Tibial artery (tissue), 4 donors: ENCODE data around the gene SPSB1.

Experiments used
- DNase-seq, 2 donors: peaks; one replicate each; pipeline ENCODE4 v3.0.0-alpha.2; 2019
- H3K27ac ChIP-seq, 2 donors: fragments of 200-600 bp; sonication (generic) in 1 of 2; 1 replicate in 1 of 2; 2 replicates in 1 of 2; pipeline ENCODE4 v1.5.1; 2018 to 2019; ENCODE audit warnings: mild to moderate bottlenecking in 1 of 2
- H3K27me3 ChIP-seq, 2 donors: fragments of 200-600 bp; sonication (generic) in 1 of 2; one replicate each; pipeline versions ENCODE4 v1.5.1 to v1.6.0; 2016 to 2019
- H3K36me3 ChIP-seq, 3 donors: fragments of 200-600 bp; sonication (generic) in 2 of 3; one replicate each; pipeline ENCODE4 v1.5.1; 2016 to 2019; ENCODE audit warnings: mild to moderate bottlenecking in 2 of 3
- H3K4me1 ChIP-seq, 4 donors: fragments of 200-600 bp; sonication (generic) in 2 of 4; 1 replicate in 3 of 4; 2 replicates in 1 of 4; pipeline ENCODE4 v1.5.1; 2016 to 2019
- H3K4me3 ChIP-seq, 2 donors: fragments of 200-600 bp; sonication (generic) in 1 of 2; 1 replicate in 1 of 2; 2 replicates in 1 of 2; pipeline ENCODE4 v1.5.1; 2018 to 2019; ENCODE audit warnings: mild to moderate bottlenecking in 2 of 2
- H3K9me3 ChIP-seq, 3 donors: fragments of 200-600 bp; sonication (generic) in 1 of 3; one replicate each; pipeline ENCODE4 v1.5.1; 2016 to 2019
- intact Hi-C: fragments of 100-400 bp; cut with DNase I; formaldehyde crosslinking; loops from one replicate; pipeline ENCODE4 v1.15.0; 2023; ENCODE audit warnings: low total_unique reads
- TF ChIP-seq, protein P1 (sequence below), 2 experiments: fragments of 200-600 bp in 1 of 2; fragments of 450-650 bp in 1 of 2; IDR thresholded peaks; one replicate each; pipeline ENCODE4 v1.5.1; 2017 to 2019; ENCODE audit warnings: antibody characterized with exemption in 2 of 2, mild to moderate bottlenecking in 1 of 2, moderate library complexity in 1 of 2

SPSB1 gene

DNA sequence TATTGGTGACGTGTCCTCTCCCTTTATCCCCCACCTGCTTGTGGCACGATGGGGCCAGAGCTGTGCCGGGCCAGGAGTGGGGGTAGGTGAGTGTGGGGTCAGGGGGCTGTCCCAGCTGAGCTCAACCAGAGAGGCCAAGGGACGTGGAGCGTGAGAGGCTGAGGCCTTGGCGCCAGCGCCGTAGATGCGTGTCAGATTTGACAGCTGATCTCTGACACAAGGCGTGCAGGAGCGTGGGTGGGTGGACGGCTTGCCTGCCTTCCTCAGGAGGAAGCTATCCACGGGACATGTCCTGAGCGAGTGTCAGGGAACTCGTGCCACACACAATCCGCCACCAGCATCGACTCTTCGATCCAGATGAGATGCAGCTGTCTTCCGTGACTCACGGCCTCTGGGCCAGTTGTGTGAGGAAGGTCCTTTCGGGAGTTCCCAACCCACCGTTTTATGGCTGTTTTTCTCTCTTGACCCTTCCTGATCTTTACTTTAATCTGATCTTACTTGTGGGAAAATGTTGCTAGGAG is 56.7 kb downstream of the SPSB1 start:
- Histone ChIP-seq H3K27ac (peak overlapping the region; percentile 75 to 76), H3K4me3 (no peak overlapping the region), H3K36me3 (no peaks in the 10 kb centered on the region), H3K9me3 (no peaks in the 10 kb centered on the region), H3K4me1 (peaks cover 0 to 100% (median 89%) of the 10 kb centered on the region in 4 donors), H3K27me3 (no peaks in the 10 kb centered on the region)
- intact Hi-C loops = no loop called here
- no peak for DNase-seq
- TF ChIP-seq, protein P1, sequence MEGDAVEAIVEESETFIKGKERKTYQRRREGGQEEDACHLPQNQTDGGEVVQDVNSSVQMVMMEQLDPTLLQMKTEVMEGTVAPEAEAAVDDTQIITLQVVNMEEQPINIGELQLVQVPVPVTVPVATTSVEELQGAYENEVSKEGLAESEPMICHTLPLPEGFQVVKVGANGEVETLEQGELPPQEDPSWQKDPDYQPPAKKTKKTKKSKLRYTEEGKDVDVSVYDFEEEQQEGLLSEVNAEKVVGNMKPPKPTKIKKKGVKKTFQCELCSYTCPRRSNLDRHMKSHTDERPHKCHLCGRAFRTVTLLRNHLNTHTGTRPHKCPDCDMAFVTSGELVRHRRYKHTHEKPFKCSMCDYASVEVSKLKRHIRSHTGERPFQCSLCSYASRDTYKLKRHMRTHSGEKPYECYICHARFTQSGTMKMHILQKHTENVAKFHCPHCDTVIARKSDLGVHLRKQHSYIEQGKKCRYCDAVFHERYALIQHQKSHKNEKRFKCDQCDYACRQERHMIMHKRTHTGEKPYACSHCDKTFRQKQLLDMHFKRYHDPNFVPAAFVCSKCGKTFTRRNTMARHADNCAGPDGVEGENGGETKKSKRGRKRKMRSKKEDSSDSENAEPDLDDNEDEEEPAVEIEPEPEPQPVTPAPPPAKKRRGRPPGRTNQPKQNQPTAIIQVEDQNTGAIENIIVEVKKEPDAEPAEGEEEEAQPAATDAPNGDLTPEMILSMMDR (IDR thresholded peaks at IDR 0.05) = no peak

DNA sequence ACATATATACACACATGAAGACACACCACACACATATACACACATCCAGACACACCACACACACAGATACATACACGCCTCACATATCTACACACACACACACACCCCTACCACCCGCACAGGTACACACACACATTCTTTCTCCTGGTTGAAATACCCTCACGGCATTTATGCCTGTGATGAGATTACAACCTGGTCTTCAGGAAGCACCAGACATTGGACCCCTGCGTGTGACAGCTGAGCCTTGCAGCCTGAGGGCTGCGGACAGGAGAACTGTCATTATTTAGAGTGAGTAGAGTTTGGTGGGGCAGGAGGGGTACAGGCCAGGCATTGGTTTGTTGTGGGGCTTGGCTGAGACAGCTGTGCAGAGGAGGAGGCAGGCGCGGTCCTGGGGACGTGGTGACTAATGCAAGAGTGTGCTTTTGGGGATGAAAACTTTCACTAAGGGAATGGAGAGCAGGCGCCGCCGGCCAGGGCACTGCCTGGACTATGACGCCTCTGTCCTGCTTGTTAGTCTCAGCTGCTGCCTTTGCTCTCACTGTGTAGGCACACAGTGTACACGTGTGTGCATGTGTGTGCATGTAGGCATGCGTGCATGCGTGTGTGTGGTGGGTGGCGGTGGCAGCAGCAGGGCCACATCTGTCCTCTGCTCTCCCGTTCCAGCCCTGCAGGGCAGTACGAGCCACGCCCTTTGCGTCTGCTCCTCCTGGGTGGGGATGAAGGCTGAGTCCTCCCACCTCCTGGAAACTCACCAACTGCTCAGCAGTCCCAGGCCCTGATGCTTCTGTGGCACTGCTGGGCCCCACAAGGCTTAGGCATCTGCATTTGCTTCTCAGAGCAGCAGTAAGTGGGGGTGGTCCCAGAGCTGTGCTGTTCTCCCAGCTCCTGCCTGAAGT is 57.6 kb downstream of the SPSB1 start:
- Histone ChIP-seq H3K27me3 (no peaks in the 10 kb centered on the region), H3K4me3 (peak overlapping the region in 1 of 2 donors; percentile 6), H3K4me1 (peaks cover 0 to 100% (median 89%) of the 10 kb centered on the region in 4 donors), H3K27ac (peak overlapping the region; percentile 75 to 76), H3K9me3 (no peaks in the 10 kb centered on the region), H3K36me3 (peaks cover 0 to 1% (median 0%) of the 10 kb centered on the region in 3 donors)
- TF ChIP-seq, protein P1 (IDR thresholded peaks at IDR 0.05) = no peak
- peak; percentile 62 to 88 for DNase-seq
- intact Hi-C loops = loop anchor here (10.0 kb wide), 1 partner anchor 55 kb away; the partner anchor contains the start of gene SPSB1

DNA sequence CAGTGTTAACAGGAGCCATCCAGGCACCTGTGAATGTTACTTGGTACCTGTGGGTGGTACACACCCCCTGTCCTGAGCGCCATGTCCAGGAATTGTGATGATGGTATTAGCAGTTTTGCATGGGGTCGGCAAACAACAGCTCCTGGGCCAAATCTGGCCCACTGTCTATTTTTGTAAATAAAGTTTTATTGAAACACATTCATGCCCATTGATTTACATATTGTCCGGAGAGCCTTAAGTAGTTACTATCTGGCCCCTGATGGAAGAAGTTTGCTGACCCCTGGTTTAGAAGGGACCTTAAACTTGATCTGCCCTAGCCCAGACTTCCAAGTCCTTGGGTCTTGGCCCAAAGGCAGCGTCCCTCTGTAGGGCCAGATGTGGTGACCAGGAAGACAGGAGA is 58.3 kb downstream of the SPSB1 start:
- Histone ChIP-seq H3K27me3 (no peaks in the 10 kb centered on the region), H3K4me1 (peaks cover 0 to 99% (median 84%) of the 10 kb centered on the region in 4 donors), H3K9me3 (no peaks in the 10 kb centered on the region), H3K4me3 (no peak overlapping the region), H3K36me3 (peaks cover 6 to 8% (median 6%) of the 10 kb centered on the region in 3 donors), H3K27ac (peak overlapping the region; percentile 75 to 76)
- intact Hi-C loops = loop anchor here (10.0 kb wide), 1 partner anchor 56 kb away; the partner anchor contains the start of gene SPSB1
- DNase-seq = no peak
- TF ChIP-seq, protein P1 (IDR thresholded peaks at IDR 0.05) = no peak

DNA sequence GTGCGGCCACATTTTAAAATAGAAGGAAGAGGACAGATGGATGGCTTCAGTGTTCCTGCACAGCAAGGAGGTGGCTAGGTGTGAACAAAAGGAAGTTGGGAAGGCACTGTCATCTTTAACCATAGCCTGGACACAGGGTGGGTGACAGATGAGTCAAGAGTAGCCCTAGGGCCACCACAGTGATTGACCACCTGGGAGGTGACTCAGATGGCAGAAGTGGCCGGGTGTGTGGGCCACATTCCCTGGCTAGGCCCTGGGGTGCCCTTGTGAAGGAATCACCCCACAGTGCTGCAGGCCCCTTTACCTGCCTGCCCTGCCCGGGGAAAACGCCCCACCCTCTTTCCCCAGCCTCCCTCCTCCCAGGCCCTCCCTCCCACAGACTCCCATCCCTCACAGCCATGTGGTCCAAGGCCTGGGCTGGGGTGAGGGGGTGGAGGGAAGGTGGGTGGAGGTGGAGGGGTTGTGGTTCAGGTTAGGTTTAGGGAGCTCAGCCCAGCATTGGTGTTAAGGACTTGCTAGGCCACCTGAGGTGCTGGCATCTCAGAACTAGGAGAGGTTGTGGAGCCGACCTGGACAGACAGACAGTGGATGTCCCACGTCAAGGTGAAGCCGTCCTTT is 59.1 kb downstream of the SPSB1 start:
- DNase-seq = no peak
- Histone ChIP-seq H3K36me3 (peaks cover 14 to 16% (median 14%) of the 10 kb centered on the region in 3 donors), H3K4me3 (peak overlapping the region in 1 of 2 donors; percentile 26), H3K27me3 (no peaks in the 10 kb centered on the region), H3K9me3 (no peaks in the 10 kb centered on the region), H3K4me1 (peaks cover 0 to 98% (median 78%) of the 10 kb centered on the region in 4 donors), H3K27ac (peak overlapping the region; percentile 75 to 76)
- TF ChIP-seq, protein P1 (IDR thresholded peaks at IDR 0.05) = no peak
- intact Hi-C loops = loop anchor here (10.0 kb wide), 1 partner anchor 57 kb away; the partner anchor contains the start of gene SPSB1

DNA sequence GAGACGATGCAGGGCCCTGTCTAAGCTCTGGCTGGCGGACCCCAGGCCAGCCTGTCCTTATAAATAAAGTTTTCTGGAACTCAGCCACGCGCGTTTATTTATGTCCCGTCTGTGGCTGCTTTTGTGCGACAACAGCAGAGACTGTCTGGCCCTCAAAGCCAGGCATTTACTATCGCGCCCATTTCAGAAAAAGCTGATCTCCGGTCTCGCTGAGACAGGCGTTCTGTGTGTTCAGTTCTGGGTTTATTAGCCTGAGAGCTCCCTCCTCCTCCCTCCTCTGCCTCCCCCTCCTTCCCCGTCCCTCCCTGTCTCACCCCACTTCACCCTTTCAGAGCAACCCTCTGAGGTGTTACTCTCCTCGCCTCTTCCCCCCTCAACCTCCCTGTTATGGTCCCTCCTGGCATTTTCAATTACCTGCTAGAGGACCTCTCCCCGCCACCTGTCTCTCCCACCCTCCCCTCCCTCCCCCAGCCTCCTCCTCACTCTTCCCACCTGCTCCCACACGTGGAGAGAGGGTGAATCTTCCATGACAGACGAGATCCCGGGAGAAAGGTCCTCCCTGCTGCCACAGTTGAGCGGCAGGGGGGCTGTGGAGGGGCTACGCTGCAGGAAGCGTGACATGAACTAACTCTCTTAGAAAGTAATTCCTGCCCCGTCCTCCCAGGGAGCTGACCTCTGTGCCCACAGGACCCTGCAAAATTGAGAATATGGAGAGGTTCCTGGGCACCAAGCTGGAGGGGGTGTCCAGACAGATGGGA is 59.9 kb downstream of the SPSB1 start:
- Histone ChIP-seq H3K4me1 (peaks cover 0 to 96% (median 72%) of the 10 kb centered on the region in 4 donors), H3K36me3 (peaks cover 14 to 20% (median 19%) of the 10 kb centered on the region in 3 donors), H3K9me3 (no peaks in the 10 kb centered on the region), H3K27me3 (no peaks in the 10 kb centered on the region), H3K27ac (peak overlapping the region; percentile 75 to 76), H3K4me3 (peak overlapping the region in 1 of 2 donors; percentile 26)
- intact Hi-C loops = loop anchor here (10.0 kb wide), 1 partner anchor 58 kb away; the partner anchor contains the start of gene SPSB1
- TF ChIP-seq, protein P1 (IDR thresholded peaks at IDR 0.05) = no peak
- DNase-seq = no peak
